K562 (cell line): ENCODE measurements around the gene EHMT2. TPM values are rescaled to one million over a fixed set of nuclear protein-coding genes. Genes with fewer than 3 reads are reported as not detected.

Source experiments
- ESRRA ChIP-seq: fragments of 450-650 bp; IDR thresholded peaks from 2 replicates; pipeline ENCODE4 v1.6.1; 2014; ENCODE audit warnings: low read depth, mild to moderate bottlenecking, moderate library complexity, borderline replicate concordance
- FOXK2 ChIP-seq, 2 experiments: fragments of 450-650 bp; IDR thresholded peaks in 1 of 2; conservative IDR thresholded peaks in 1 of 2; 2 replicates each; pipeline ENCODE4 v1.6.1; 2016; ENCODE audit warnings: low read depth in 2 of 2, mild to moderate bottlenecking in 1 of 2
- GTF3C2 ChIP-seq: IDR thresholded peaks from 3 replicates; pipeline ENCODE4 v1.6.1; 2011; ENCODE audit warnings: borderline replicate concordance, mild to moderate bottlenecking, moderate library complexity; ENCODE audit not compliant: insufficient read length; ENCODE audit errors: extremely low read depth
- HMGXB4 ChIP-seq: sonication (generic); formaldehyde crosslinking; IDR thresholded peaks from 2 replicates; pipeline ENCODE4 v1.8.1; 2023; ENCODE audit warnings: mild to moderate bottlenecking, missing genetic modification reagents
- KAT8 ChIP-seq: fragments of 450-650 bp; IDR thresholded peaks from 2 replicates; pipeline ENCODE4 v1.6.1; 2016; ENCODE audit warnings: low read depth, mild to moderate bottlenecking
- L3MBTL2 ChIP-seq: fragments of 450-650 bp; IDR thresholded peaks from 2 replicates; pipeline ENCODE4 v1.6.1; 2016; ENCODE audit warnings: mild to moderate bottlenecking, moderate library complexity
- MED1 ChIP-seq: sonication (generic); formaldehyde crosslinking; IDR thresholded peaks from 2 replicates; pipeline ENCODE4 v1.8.1; 2023; ENCODE audit warnings: missing genetic modification reagents, borderline replicate concordance
- MXI1 ChIP-seq: IDR thresholded peaks from 2 replicates; pipeline ENCODE4 v1.6.1; 2011; ENCODE audit warnings: low read depth, mild to moderate bottlenecking, improper control_type of control experiment, low read length
- OTX1 ChIP-seq: fragments of 450-650 bp; formaldehyde crosslinking; IDR thresholded peaks from 2 replicates; pipeline ENCODE4 v1.4.0; 2022; ENCODE audit warnings: mild to moderate bottlenecking
- RNF2 ChIP-seq: sonication (generic); IDR thresholded peaks from 2 replicates; pipeline ENCODE4 v1.6.1; 2016
- YY1 ChIP-seq, 3 experiments: IDR thresholded peaks; 2 replicates each; pipeline ENCODE4 v1.6.1; 2011; ENCODE audit warnings: low read length in 2 of 3, mild to moderate bottlenecking in 2 of 3, moderate library complexity in 2 of 3, borderline replicate concordance in 1 of 3, control low read depth in 1 of 3, low read depth in 1 of 3; ENCODE audit not compliant: insufficient read depth in 3 of 3, insufficient replicate concordance in 2 of 3, control insufficient read depth in 1 of 3, insufficient read length in 1 of 3; ENCODE audit errors: extremely low read depth in 1 of 3
- ZBTB2 ChIP-seq: fragments of 450-650 bp; IDR thresholded peaks from 2 replicates; pipeline ENCODE4 v1.6.1; 2016; ENCODE audit warnings: antibody characterized with exemption
- ZNF589 ChIP-seq: fragments of 200-800 bp; sonication (Bioruptor generic); IDR thresholded peaks from 2 replicates; pipeline ENCODE4 v1.6.1; 2016; ENCODE audit warnings: low read depth, missing genetic modification characterization, missing compliant biosample characterization
- polyA plus RNA-seq, 8 experiments: library from polyadenylated mRNA; depleted of rRNA in 4 of 8; stranded (reverse) in 5 of 8; unstranded in 3 of 8; fragments of >200 nt; fragmentation: Nextera tagmentation in 2 of 8; fragmentation: Illumina TruSeq in 1 of 8; extraction: Ambion mirVana in 2 of 8; extraction: Trizol in 1 of 8; gene quantifications; 2 replicates each; pipeline versions ENCODE4 v1.2.1 to v1.2.3, GENCODE V29; 2011 to 2014; ENCODE audit warnings: inconsistent platforms in 1 of 8, missing spikeins in 1 of 8
- total RNA-seq, 7 experiments: library from RNA; depleted of rRNA in 6 of 7; stranded (reverse); fragments of >200 nt in 6 of 7; fragmentation: Illumina TruSeq in 2 of 7; extraction: Trizol in 2 of 7; gene quantifications; 2 replicates each; pipeline versions ENCODE4 v1.2.1 to v1.2.3, GENCODE V29; 2011 to 2021; ENCODE audit warnings: low replicate concordance in 1 of 7
- TF ChIP-seq, protein P1 (sequence below): fragments of 200-800 bp; sonication (Bioruptor generic); IDR thresholded peaks from 2 replicates; pipeline ENCODE4 v1.6.1; 2017; ENCODE audit warnings: missing genetic modification characterization, missing compliant biosample characterization
- TF ChIP-seq, protein P2 (sequence below): fragments of 450-650 bp; IDR thresholded peaks from 2 replicates; pipeline ENCODE4 v1.6.1; 2017; ENCODE audit warnings: antibody characterized with exemption

EHMT2 gene
- total and polyA plus RNA-seq, 9 of the 15 experiments (the other 6 are each of a cell fraction or from before 2014, with no cell fraction given), result 2.1 to 63.8 (median 38.5) TPM

DNA sequence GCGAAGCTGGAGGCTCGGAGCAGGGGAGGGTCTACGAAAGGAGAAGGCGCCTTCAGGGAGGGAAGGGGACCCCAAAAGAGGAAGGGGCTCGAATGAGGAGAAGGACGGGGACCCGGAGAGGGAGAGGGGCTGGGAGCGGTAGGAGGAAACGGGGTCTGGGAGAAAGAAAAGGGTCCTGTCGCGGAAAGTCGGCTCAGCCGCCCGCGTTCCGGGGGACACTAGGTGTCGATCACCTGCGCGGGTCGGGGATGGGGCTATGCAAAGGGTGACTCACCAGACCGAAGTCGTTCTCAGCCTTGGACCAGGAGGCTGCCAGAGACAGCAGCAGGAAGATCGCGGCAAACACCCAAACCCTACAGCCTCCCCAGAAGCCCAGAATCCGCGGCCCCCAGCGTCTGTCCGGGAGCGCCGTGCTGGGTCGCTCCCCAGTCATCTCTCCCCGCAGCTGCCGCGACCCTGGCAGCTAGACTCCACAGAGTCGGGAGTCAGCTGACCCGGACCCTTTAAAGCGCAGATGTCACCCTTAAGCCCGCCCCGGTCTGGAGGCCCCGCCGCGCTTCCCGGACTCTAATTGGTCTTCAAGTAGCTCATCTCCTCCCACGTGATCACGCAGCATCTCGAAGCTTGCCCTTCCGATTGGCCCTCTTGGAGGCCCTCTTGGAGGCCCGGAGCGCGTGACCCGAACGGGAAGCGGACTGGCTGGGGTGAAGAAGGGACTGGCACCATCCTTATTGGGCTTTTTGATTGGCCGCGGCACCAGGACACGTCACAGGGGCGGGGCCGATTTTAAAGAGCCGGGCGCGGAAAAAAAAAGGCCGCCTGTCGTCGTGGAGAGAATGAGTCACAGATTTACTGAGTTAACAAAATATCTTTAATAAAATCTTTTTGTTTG is 34.9 kb downstream of the EHMT2 start, which contains the start of gene NEU1 (continued):
- TF ChIP-seq, protein P1, sequence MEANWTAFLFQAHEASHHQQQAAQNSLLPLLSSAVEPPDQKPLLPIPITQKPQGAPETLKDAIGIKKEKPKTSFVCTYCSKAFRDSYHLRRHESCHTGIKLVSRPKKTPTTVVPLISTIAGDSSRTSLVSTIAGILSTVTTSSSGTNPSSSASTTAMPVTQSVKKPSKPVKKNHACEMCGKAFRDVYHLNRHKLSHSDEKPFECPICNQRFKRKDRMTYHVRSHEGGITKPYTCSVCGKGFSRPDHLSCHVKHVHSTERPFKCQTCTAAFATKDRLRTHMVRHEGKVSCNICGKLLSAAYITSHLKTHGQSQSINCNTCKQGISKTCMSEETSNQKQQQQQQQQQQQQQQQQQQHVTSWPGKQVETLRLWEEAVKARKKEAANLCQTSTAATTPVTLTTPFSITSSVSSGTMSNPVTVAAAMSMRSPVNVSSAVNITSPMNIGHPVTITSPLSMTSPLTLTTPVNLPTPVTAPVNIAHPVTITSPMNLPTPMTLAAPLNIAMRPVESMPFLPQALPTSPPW (CRISPR knock-in tag), result peak; percentile 81; the same call in 1 of the 2 replicates
- TF ChIP-seq ZNF589 (CRISPR knock-in tag) (no peak), OTX1 (CRISPR knock-in tag) (peak; percentile 94), YY1 (IDR thresholded peaks at IDR 0.05; ENCODE audit: borderline replicate concordance in 1 of 3, control insufficient read depth in 1 of 3, extremely low read depth in 1 of 3, insufficient read depth in 3 of 3, insufficient read length in 1 of 3, insufficient replicate concordance in 2 of 3, low read depth in 1 of 3, low read length in 2 of 3) (peak in 1 of 3 experiments; percentile 67), ESRRA (peak; percentile 28; the same call in 1 of the 2 replicates), HMGXB4 (no peak), RNF2 (peak; percentile 81; the same call in 1 of the 2 replicates), MED1 (no peak), L3MBTL2 (peak; percentile 98), GTF3C2 (no peak), MXI1 (peak; percentile 42; the same call in 1 of the 2 replicates), ZBTB2 (peak; percentile 68; the same call in 1 of the 2 replicates), KAT8 (no peak), FOXK2 (conservative IDR thresholded peaks at IDR 0.05 in 1 of 2, IDR thresholded peaks at IDR 0.05 in 1 of 2; ENCODE audit: low read depth in 2 of 2) (peak; percentile 66 to 90; a peak in 3 of 4 replicates)
- TF ChIP-seq, protein P2, sequence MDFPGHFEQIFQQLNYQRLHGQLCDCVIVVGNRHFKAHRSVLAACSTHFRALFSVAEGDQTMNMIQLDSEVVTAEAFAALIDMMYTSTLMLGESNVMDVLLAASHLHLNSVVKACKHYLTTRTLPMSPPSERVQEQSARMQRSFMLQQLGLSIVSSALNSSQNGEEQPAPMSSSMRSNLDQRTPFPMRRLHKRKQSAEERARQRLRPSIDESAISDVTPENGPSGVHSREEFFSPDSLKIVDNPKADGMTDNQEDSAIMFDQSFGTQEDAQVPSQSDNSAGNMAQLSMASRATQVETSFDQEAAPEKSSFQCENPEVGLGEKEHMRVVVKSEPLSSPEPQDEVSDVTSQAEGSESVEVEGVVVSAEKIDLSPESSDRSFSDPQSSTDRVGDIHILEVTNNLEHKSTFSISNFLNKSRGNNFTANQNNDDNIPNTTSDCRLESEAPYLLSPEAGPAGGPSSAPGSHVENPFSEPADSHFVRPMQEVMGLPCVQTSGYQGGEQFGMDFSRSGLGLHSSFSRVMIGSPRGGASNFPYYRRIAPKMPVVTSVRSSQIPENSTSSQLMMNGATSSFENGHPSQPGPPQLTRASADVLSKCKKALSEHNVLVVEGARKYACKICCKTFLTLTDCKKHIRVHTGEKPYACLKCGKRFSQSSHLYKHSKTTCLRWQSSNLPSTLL, result 0 out of 2 replicates have a peak, but pooled peaks have one; percentile 33
